ENCODE measurements around the gene PUM2. TPM values are rescaled to one million over a fixed set of nuclear protein-coding genes. Genes with fewer than 3 reads are reported as not detected.
A peak's percentile ranks its signal among the peaks of the same experiment; 100 is the strongest.

Gene PUM2
- total and polyA plus RNA-seq, 2 experiments from 2014 or later, result 13.6 to 18.3 TPM

- H3K9ac ChIP-seq, result no peak overlapping the region
- H3K9me3 ChIP-seq (ENCODE audit: low read depth), result no peaks in the 10 kb centered on the region
- H3K4me2 ChIP-seq (ENCODE audit: unreplicated experiment), result no peak overlapping the region
- H3K36me3 ChIP-seq (ENCODE audit: low read depth), result no peaks in the 10 kb centered on the region
- H3K4me1 ChIP-seq (ENCODE audit: insufficient read depth), result peaks cover 22% of the 10 kb centered on the region
- DNase-seq, result no peak
- TF ChIP-seq EZH2 (IDR thresholded peaks at IDR 0.05; ENCODE audit: insufficient read depth, poor library complexity, severe bottlenecking), result no peak
- TF ChIP-seq EZH2phosphoT487 (IDR thresholded peaks at IDR 0.05; ENCODE audit: insufficient read depth, low read depth), result no peak
- H3K4me3 ChIP-seq, result no peak overlapping the region
- in situ Hi-C loops (cut with MboI), result no loop called here
- H3F3A ChIP-seq (ENCODE audit: insufficient read depth), result peaks cover 27% of the 10 kb centered on the region
- H3K27ac ChIP-seq, result no peak overlapping the region
- no peaks in the 10 kb centered on the region for H3K79me2 ChIP-seq (ENCODE audit: insufficient read depth)
- no peaks in the 10 kb centered on the region for H3K9me2 ChIP-seq (ENCODE audit: insufficient read depth)
- no peak overlapping the region for H2AFZ ChIP-seq
- H4K20me1 ChIP-seq (ENCODE audit: insufficient read depth), result no peaks in the 10 kb centered on the region
- WGBS, 2 experiments (ENCODE audit: low coverage in 1 of 2, low lambda C conversion rate in 2 of 2, missing lambda C conversion rate in 2 of 2), result 96 to 97% methylated on average over 13 of the region's 13 CpGs
- H3K27me3 ChIP-seq (replicated peaks; ENCODE audit: insufficient read depth), result no peaks in the 10 kb centered on the region
Measured at GRCh38 chr2:20219763-20220380, 130.8 kb downstream of the PUM2 start.

- H3F3A ChIP-seq (ENCODE audit: insufficient read depth), result peaks cover 27% of the 10 kb centered on the region
- no peak overlapping the region for H3K4me2 ChIP-seq (ENCODE audit: unreplicated experiment)
- no peaks in the 10 kb centered on the region for H4K20me1 ChIP-seq (ENCODE audit: insufficient read depth)
- H3K9ac ChIP-seq, result no peak overlapping the region
- in situ Hi-C loops (cut with MboI), result no loop called here
- no peaks in the 10 kb centered on the region for H3K36me3 ChIP-seq (ENCODE audit: low read depth)
- H3K27ac ChIP-seq, result no peak overlapping the region
- H3K27me3 ChIP-seq (replicated peaks; ENCODE audit: insufficient read depth), result no peaks in the 10 kb centered on the region
- H2AFZ ChIP-seq, result no peak overlapping the region
- TF ChIP-seq EZH2 (IDR thresholded peaks at IDR 0.05; ENCODE audit: insufficient read depth, poor library complexity, severe bottlenecking) (no peak), EZH2phosphoT487 (IDR thresholded peaks at IDR 0.05; ENCODE audit: insufficient read depth, low read depth) (no peak)
- H3K4me3 ChIP-seq, result no peak overlapping the region
- DNase-seq, result no peak
- H3K9me2 ChIP-seq (ENCODE audit: insufficient read depth), result no peaks in the 10 kb centered on the region
- H3K79me2 ChIP-seq (ENCODE audit: insufficient read depth), result no peaks in the 10 kb centered on the region
- H3K9me3 ChIP-seq (ENCODE audit: low read depth), result no peaks in the 10 kb centered on the region
- 93 to 96% methylated on average over 18 to 20 of the region's 20 CpGs for WGBS, 2 experiments (ENCODE audit: low coverage in 1 of 2, low lambda C conversion rate in 2 of 2, missing lambda C conversion rate in 2 of 2)
- peaks cover 22% of the 10 kb centered on the region for H3K4me1 ChIP-seq (ENCODE audit: insufficient read depth)
Measured at GRCh38 chr2:20218331-20219320, 132.0 kb downstream of the PUM2 start.

- Histone ChIP-seq H3K4me3 (no peak overlapping the region), H3K27me3 (replicated peaks; ENCODE audit: insufficient read depth) (no peaks in the 10 kb centered on the region), H2AFZ (no peak overlapping the region), H4K20me1 (ENCODE audit: insufficient read depth) (no peaks in the 10 kb centered on the region), H3K79me2 (ENCODE audit: insufficient read depth) (no peaks in the 10 kb centered on the region), H3K4me1 (ENCODE audit: insufficient read depth) (peaks cover 17% of the 10 kb centered on the region), H3F3A (ENCODE audit: insufficient read depth) (peaks cover 20% of the 10 kb centered on the region), H3K27ac (no peak overlapping the region), H3K9me3 (ENCODE audit: low read depth) (no peaks in the 10 kb centered on the region), H3K36me3 (ENCODE audit: low read depth) (no peaks in the 10 kb centered on the region), H3K9ac (no peak overlapping the region), H3K9me2 (ENCODE audit: insufficient read depth) (no peaks in the 10 kb centered on the region), H3K4me2 (ENCODE audit: unreplicated experiment) (no peak overlapping the region)
- in situ Hi-C loops (cut with MboI), result no loop called here
- DNase-seq, result peak; percentile 27
- WGBS, 2 experiments (ENCODE audit: low coverage in 1 of 2, low lambda C conversion rate in 2 of 2, missing lambda C conversion rate in 2 of 2), result 92% methylated on average over 21 of the region's 21 CpGs
- TF ChIP-seq EZH2 (IDR thresholded peaks at IDR 0.05; ENCODE audit: insufficient read depth, poor library complexity, severe bottlenecking), result no peak
- TF ChIP-seq EZH2phosphoT487 (IDR thresholded peaks at IDR 0.05; ENCODE audit: insufficient read depth, low read depth), result no peak
Measured at GRCh38 chr2:20217041-20217970, 133.3 kb downstream of the PUM2 start.

All from GM23248 (cell line).